CD4-positive, alpha-beta T cell (primary cell): ENCODE results near the gene PROSER2. TPM values are rescaled to one million over a fixed set of nuclear protein-coding genes. Genes with fewer than 3 reads are reported as not detected.

ENCODE experiments used
- ATAC-seq: fragments of 200-7000 bp; cut with Tn5 transposase; one replicate; pipeline ENCODE4 v1.10.0; 2022; ENCODE audit warnings: mild to moderate bottlenecking; ENCODE audit not compliant: poor library complexity
- CTCF ChIA-PET: fragments of 350-600 bp; sonication (Branson Sonifier 250); formaldehyde crosslinking; loops from one replicate; lab custom pipeline; 2021; ENCODE audit warnings: antibody characterized with exemption, inconsistent platforms; lab: Charles Lee
- POLR2A ChIA-PET: fragments of 350-600 bp; sonication (Branson Sonifier 250); formaldehyde crosslinking; loops from one replicate; lab custom pipeline; 2021; ENCODE audit warnings: antibody characterized with exemption, inconsistent platforms; lab: Charles Lee
- DNase-seq, 14 experiments: peaks; one replicate each; pipeline ENCODE4 v3.0.0-alpha.2; 2013 to 2020; ENCODE audit warnings: mixed read lengths in 2 of 14
- H3K27ac ChIP-seq, 2 donors: one replicate each; pipeline versions ENCODE4 v1.5.1 to v1.7.0; 2013; ENCODE audit warnings: low read length in 2 of 2, low read depth in 1 of 2, mild to moderate bottlenecking in 1 of 2
- H3K27me3 ChIP-seq, 2 experiments: 1 replicate in 1 of 2; 2 replicates in 1 of 2; pipeline versions ENCODE4 v1.6.1 to v1.7.0; 2013; ENCODE audit warnings: low read length in 2 of 2, control low read depth in 1 of 2, mild to moderate bottlenecking in 1 of 2, moderate library complexity in 1 of 2; ENCODE audit not compliant: insufficient read depth in 2 of 2, control insufficient read depth in 1 of 2
- H3K36me3 ChIP-seq: one replicate; pipeline ENCODE4 v1.6.1; 2013; ENCODE audit warnings: low read length, control low read depth; ENCODE audit not compliant: insufficient read depth
- H3K4me1 ChIP-seq: one replicate; pipeline ENCODE4 v1.6.1; 2013; ENCODE audit warnings: low read length, control low read depth; ENCODE audit not compliant: insufficient read depth
- H3K4me3 ChIP-seq: one replicate; pipeline ENCODE4 v1.5.1; 2013; ENCODE audit warnings: mild to moderate bottlenecking, low read length, moderate library complexity
- H3K9me3 ChIP-seq, 2 experiments: 1 replicate in 1 of 2; 2 replicates in 1 of 2; pipeline versions ENCODE4 v1.6.1 to v1.7.0; 2013; ENCODE audit warnings: low read length in 2 of 2, mild to moderate bottlenecking in 2 of 2, control low read depth in 1 of 2, moderate library complexity in 1 of 2; ENCODE audit not compliant: control insufficient read depth in 1 of 2, insufficient read depth in 1 of 2
- H3K27ac Mint-ChIP-seq: one replicate; pipeline ENCODE4 v1.8.0; 2020; ENCODE audit warnings: mixed read lengths
- H3K27me3 Mint-ChIP-seq: one replicate; pipeline ENCODE4 v1.8.0; 2021; ENCODE audit warnings: mixed read lengths
- H3K36me3 Mint-ChIP-seq: one replicate; pipeline ENCODE4 v1.8.0; 2021; ENCODE audit warnings: low read depth, mixed read lengths
- H3K4me1 Mint-ChIP-seq: one replicate; pipeline ENCODE4 v1.8.0; 2021; ENCODE audit warnings: low read depth, mixed read lengths
- H3K4me3 Mint-ChIP-seq: one replicate; pipeline ENCODE4 v1.8.0; 2020; ENCODE audit warnings: mild to moderate bottlenecking, mixed read lengths
- H3K9me3 Mint-ChIP-seq: one replicate; pipeline ENCODE4 v1.8.0; 2020; ENCODE audit warnings: mixed read lengths
- intact Hi-C, 2 experiments: fragments of 100-400 bp; cut with DNase I in 1 of 2; cut with micrococcal nuclease in 1 of 2; formaldehyde crosslinking; loops; one replicate each; pipeline versions ENCODE4 v1.15.1 to v1.9.0; 2023 to 2025; cut with DNase I, micrococcal nuclease
- total RNA-seq, 174 experiments: library from RNA in 2 of 174; stranded (reverse) in 2 of 174; gene quantifications; one replicate each; pipeline ENCODE4 v1.2.3 and lab custom pipeline; 2021 to 2026
- TF ChIP-seq, protein P1 (sequence below): fragments of 200-600 bp; IDR thresholded peaks from one replicate; pipeline ENCODE4 v1.8.0; 2022; ENCODE audit warnings: antibody characterized with exemption, mild to moderate bottlenecking

The PROSER2 gene
- total RNA-seq, 2 experiments from 2014 or later: 1.1 TPM

GRCh38 chr10:11776080-11776479 is 47.1 kb upstream of the PROSER2 start:
- DNase-seq (no peak), ATAC-seq (no peak)
- intact Hi-C loops: no loop called here
- H3K9me3 Mint-ChIP-seq: no peaks in the 10 kb centered on the region
- Histone ChIP-seq H3K9me3 (no peaks in the 10 kb centered on the region), H3K27ac (no peak overlapping the region), H3K4me3 (no peak overlapping the region), H3K36me3 (no peaks in the 10 kb centered on the region), H3K27me3 (no peaks in the 10 kb centered on the region), H3K4me1 (no peaks in the 10 kb centered on the region)
- TF ChIP-seq, protein P1, sequence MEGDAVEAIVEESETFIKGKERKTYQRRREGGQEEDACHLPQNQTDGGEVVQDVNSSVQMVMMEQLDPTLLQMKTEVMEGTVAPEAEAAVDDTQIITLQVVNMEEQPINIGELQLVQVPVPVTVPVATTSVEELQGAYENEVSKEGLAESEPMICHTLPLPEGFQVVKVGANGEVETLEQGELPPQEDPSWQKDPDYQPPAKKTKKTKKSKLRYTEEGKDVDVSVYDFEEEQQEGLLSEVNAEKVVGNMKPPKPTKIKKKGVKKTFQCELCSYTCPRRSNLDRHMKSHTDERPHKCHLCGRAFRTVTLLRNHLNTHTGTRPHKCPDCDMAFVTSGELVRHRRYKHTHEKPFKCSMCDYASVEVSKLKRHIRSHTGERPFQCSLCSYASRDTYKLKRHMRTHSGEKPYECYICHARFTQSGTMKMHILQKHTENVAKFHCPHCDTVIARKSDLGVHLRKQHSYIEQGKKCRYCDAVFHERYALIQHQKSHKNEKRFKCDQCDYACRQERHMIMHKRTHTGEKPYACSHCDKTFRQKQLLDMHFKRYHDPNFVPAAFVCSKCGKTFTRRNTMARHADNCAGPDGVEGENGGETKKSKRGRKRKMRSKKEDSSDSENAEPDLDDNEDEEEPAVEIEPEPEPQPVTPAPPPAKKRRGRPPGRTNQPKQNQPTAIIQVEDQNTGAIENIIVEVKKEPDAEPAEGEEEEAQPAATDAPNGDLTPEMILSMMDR: no peak
- H3K27ac Mint-ChIP-seq: no peak overlapping the region
- H3K27me3 Mint-ChIP-seq: no peaks in the 10 kb centered on the region
- H3K4me1 Mint-ChIP-seq: no peaks in the 10 kb centered on the region
- POLR2A ChIA-PET: no interaction called here
- H3K4me3 Mint-ChIP-seq: no peak overlapping the region
- H3K36me3 Mint-ChIP-seq: no peaks in the 10 kb centered on the region
- CTCF ChIA-PET: no interaction called here

DNA sequence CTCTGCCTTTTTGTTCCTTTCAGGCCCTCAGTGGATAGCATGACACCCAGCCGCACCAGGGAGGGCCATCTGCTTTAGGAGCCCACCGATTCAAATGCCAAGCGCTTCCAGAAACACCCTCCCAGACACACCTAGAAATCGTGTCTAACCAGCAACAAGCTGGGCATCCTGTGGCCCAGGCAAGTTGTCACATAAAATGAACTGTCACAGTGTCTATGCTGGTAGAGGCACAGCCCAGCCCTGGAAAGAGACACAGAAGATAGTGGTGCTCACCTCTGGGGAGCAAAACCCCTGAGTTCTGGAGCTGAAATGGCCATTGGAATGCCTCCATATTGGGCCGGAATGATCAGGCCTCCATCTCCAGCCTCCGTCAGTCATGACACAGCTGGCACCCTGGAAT is 42.0 kb upstream of the PROSER2 start:
- Mint-ChIP-seq H3K4me1 (no peaks in the 10 kb centered on the region), H3K36me3 (no peaks in the 10 kb centered on the region), H3K4me3 (no peak overlapping the region), H3K9me3 (no peaks in the 10 kb centered on the region), H3K27ac (no peak overlapping the region), H3K27me3 (no peaks in the 10 kb centered on the region)
- ChIA-PET POLR2A (no interaction called here), CTCF (no interaction called here)
- TF ChIP-seq, protein P1: no peak
- Histone ChIP-seq H3K27ac (no peak overlapping the region), H3K36me3 (no peaks in the 10 kb centered on the region), H3K4me3 (no peak overlapping the region), H3K27me3 (no peaks in the 10 kb centered on the region), H3K9me3 (no peaks in the 10 kb centered on the region), H3K4me1 (no peaks in the 10 kb centered on the region)
- intact Hi-C loops: loop anchor here in 1 of 2 experiments (5.0 kb wide), 1 partner anchor 206 kb away; no protein-coding TSS in a partner anchor
- no peak for DNase-seq
- no peak for ATAC-seq

- ChIA-PET POLR2A (interaction anchor here (0.6 kb wide), 1 partner anchor 1950 kb away, joined by 3 read pairs; no protein-coding TSS in a partner anchor), CTCF (interaction anchor here (0.5 to 1.4 kb wide), 4 partner anchors 99 to 277 kb away, joined by 3 to 4 read pairs (median 3); no protein-coding TSS in a partner anchor)
- ATAC-seq: peak; percentile 62
- H3K27me3 Mint-ChIP-seq: no peaks in the 10 kb centered on the region
- Histone ChIP-seq H3K4me3 (no peak overlapping the region), H3K4me1 (no peaks in the 10 kb centered on the region), H3K27ac (no peak overlapping the region), H3K9me3 (no peaks in the 10 kb centered on the region), H3K36me3 (no peaks in the 10 kb centered on the region), H3K27me3 (no peaks in the 10 kb centered on the region)
- H3K27ac Mint-ChIP-seq: no peak overlapping the region
- TF ChIP-seq, protein P1: peak; percentile 70
- no peak overlapping the region for H3K4me3 Mint-ChIP-seq
- no peaks in the 10 kb centered on the region for H3K4me1 Mint-ChIP-seq
- H3K9me3 Mint-ChIP-seq: no peaks in the 10 kb centered on the region
- intact Hi-C loops: loop anchor here in 1 of 2 experiments (5.0 kb wide), 1 partner anchor 204 kb away; no protein-coding TSS in a partner anchor
- DNase-seq: peak in 3 of 14 experiments; percentile 45 to 65 (median 61)
- no peaks in the 10 kb centered on the region for H3K36me3 Mint-ChIP-seq
Observed at GRCh38 chr10:11782793-11783557, 40.2 kb upstream of the PROSER2 start.
